ENCODE data around the gene LMLN. TPM values are rescaled to one million over a fixed set of nuclear protein-coding genes. Genes with fewer than 3 reads are reported as not detected.

The LMLN gene
- polyA plus RNA-seq, 1 of the 3 experiments (the other 2 are of a cell fraction): 7.4 TPM

DNA sequence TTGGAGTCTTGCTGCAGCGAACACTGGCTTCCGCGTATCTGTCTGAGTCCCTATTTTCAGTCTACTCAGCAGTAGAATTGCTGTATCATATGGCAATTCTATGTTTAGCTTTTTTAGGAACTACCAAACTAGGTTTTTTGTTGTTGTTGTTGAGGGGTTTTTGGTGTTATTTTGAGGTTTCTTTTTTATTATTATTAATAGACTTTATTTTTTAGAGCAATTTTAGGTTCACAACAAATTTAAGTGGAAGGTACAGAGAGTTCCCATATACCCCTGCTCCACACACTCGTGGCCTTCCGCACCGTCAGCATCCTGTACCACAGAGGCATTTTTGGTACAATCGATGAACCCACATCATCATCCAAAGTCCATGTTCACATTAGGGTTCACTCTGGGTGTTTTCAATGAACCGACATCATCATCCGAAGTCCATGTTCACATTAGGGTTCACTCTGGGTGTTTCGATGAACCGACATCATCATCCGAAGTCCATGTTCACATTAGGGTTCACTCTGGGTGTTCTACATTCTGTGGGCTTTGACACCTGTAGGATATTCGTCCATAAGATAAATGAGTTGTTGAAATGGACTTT is 67.9 kb downstream of the LMLN start:
- 94% methylated on average over 13 of the region's 13 CpGs for WGBS (ENCODE audit: low lambda C conversion rate)

DNA sequence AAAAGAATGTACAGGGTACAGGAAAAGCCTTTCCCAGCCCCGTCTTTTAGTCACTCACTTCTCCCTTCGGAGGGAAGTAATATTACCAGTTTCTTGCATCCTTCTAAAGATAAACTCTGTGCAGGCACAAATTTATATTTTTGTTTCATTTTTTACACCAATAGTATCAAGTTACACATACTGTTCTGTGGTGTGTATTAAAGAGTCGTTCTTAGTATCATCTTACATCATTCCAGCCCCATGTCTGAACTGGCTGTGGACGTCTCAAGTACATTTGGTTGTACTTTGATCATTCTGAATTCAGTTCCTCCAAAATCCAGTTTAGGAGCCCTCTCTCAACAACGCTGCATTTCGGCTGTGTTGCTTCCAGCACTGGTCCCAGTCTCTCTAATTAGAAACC is 68.7 kb downstream of the LMLN start:
- Histone ChIP-seq H4K20me1 (ENCODE audit: insufficient read depth) (no peaks in the 10 kb centered on the region), H3K9me3 (no peaks in the 10 kb centered on the region), H3K4me2 (no peak overlapping the region), H3K79me2 (ENCODE audit: insufficient read depth) (no peaks in the 10 kb centered on the region), H3K27ac (ENCODE audit: low read depth in 2 of 2, low read length in 1 of 2) (no peak overlapping the region), H3K9ac (no peak overlapping the region), H3F3A (replicated peaks; ENCODE audit: insufficient read depth) (no peaks in the 10 kb centered on the region), H3K4me3 (ENCODE audit: low read depth in 2 of 2, low read length in 1 of 2) (no peak overlapping the region), H3K36me3 (replicated peaks in 1 of 2; ENCODE audit: control insufficient read depth in 1 of 2, insufficient read depth in 2 of 2, low read length in 1 of 2) (peaks cover 0 to 3% of the 10 kb centered on the region in 2 experiments), H3K4me1 (ENCODE audit: control insufficient read depth in 1 of 2, insufficient read depth in 2 of 2, low read depth in 1 of 2, low read length in 1 of 2) (0 out of 4 replicates have a peak, but pooled peaks cover 0 to 3% of the 10 kb centered on the region in 2 experiments), H3K27me3 (ENCODE audit: insufficient read depth) (no peaks in the 10 kb centered on the region), H2AFZ (ENCODE audit: low read depth) (no peak overlapping the region), H3K9me2 (no peaks in the 10 kb centered on the region)
- ChIA-PET POLR2A (no interaction called here), CTCF (no interaction called here)
- DNase-seq: no peak
- TF ChIP-seq RCOR1 (IDR thresholded peaks at IDR 0.05; ENCODE audit: low read length) (no peak), FOSL2 (IDR thresholded peaks at IDR 0.05; ENCODE audit: borderline replicate concordance, low read depth) (no peak), ELF1 (IDR thresholded peaks at IDR 0.05) (no peak)
- TF ChIP-seq, protein P1, sequence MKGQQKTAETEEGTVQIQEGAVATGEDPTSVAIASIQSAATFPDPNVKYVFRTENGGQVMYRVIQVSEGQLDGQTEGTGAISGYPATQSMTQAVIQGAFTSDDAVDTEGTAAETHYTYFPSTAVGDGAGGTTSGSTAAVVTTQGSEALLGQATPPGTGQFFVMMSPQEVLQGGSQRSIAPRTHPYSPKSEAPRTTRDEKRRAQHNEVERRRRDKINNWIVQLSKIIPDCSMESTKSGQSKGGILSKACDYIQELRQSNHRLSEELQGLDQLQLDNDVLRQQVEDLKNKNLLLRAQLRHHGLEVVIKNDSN (IDR thresholded peaks at IDR 0.05; ENCODE audit: borderline replicate concordance, low read depth): no peak
- WGBS (ENCODE audit: low lambda C conversion rate): 75% methylated on average over 6 of the region's 6 CpGs

More for the DNA sequence above, 67.9 kb downstream of the LMLN start:
- H3K4me1 ChIP-seq (ENCODE audit: control insufficient read depth in 1 of 2, insufficient read depth in 2 of 2, low read depth in 1 of 2, low read length in 1 of 2): 0 out of 4 replicates have a peak, but pooled peaks cover 0 to 3% of the 10 kb centered on the region in 2 experiments
- no peaks in the 10 kb centered on the region for H3K79me2 ChIP-seq (ENCODE audit: insufficient read depth)
- H3K9me2 ChIP-seq: no peaks in the 10 kb centered on the region
- no peak overlapping the region for H3K9ac ChIP-seq
- H3F3A ChIP-seq (replicated peaks; ENCODE audit: insufficient read depth): no peaks in the 10 kb centered on the region
- no peaks in the 10 kb centered on the region for H3K9me3 ChIP-seq
- H4K20me1 ChIP-seq (ENCODE audit: insufficient read depth): no peaks in the 10 kb centered on the region
- H3K36me3 ChIP-seq (replicated peaks in 1 of 2; ENCODE audit: control insufficient read depth in 1 of 2, insufficient read depth in 2 of 2, low read length in 1 of 2): peaks cover 0 to 3% of the 10 kb centered on the region in 2 experiments
- no peak overlapping the region for H2AFZ ChIP-seq (ENCODE audit: low read depth)
- no peak overlapping the region for H3K4me3 ChIP-seq (ENCODE audit: low read depth in 2 of 2, low read length in 1 of 2)
- TF ChIP-seq TEAD4 (IDR thresholded peaks at IDR 0.05; ENCODE audit: borderline replicate concordance, insufficient read depth): no peak
- no peak for TF ChIP-seq GATA2 (CRISPR knock-in tag; IDR thresholded peaks at IDR 0.05)
- no peak for TF ChIP-seq SMC3 (IDR thresholded peaks at IDR 0.05; ENCODE audit: low read depth, low read length)
- no peak for TF ChIP-seq ELF1 (IDR thresholded peaks at IDR 0.05)
- TF ChIP-seq, protein P2, sequence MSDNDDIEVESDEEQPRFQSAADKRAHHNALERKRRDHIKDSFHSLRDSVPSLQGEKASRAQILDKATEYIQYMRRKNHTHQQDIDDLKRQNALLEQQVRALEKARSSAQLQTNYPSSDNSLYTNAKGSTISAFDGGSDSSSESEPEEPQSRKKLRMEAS (IDR thresholded peaks at IDR 0.05; ENCODE audit: low read depth): no peak
- TF ChIP-seq NRF1 (IDR thresholded peaks at IDR 0.05; ENCODE audit: low read depth, low read length): no peak
- TF ChIP-seq, protein P3, sequence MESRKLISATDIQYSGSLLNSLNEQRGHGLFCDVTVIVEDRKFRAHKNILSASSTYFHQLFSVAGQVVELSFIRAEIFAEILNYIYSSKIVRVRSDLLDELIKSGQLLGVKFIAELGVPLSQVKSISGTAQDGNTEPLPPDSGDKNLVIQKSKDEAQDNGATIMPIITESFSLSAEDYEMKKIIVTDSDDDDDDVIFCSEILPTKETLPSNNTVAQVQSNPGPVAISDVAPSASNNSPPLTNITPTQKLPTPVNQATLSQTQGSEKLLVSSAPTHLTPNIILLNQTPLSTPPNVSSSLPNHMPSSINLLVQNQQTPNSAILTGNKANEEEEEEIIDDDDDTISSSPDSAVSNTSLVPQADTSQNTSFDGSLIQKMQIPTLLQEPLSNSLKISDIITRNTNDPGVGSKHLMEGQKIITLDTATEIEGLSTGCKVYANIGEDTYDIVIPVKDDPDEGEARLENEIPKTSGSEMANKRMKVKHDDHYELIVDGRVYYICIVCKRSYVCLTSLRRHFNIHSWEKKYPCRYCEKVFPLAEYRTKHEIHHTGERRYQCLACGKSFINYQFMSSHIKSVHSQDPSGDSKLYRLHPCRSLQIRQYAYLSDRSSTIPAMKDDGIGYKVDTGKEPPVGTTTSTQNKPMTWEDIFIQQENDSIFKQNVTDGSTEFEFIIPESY (IDR thresholded peaks at IDR 0.05; ENCODE audit: borderline replicate concordance, low read depth): no peak
- TF ChIP-seq, protein P4, sequence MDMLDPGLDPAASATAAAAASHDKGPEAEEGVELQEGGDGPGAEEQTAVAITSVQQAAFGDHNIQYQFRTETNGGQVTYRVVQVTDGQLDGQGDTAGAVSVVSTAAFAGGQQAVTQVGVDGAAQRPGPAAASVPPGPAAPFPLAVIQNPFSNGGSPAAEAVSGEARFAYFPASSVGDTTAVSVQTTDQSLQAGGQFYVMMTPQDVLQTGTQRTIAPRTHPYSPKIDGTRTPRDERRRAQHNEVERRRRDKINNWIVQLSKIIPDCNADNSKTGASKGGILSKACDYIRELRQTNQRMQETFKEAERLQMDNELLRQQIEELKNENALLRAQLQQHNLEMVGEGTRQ (IDR thresholded peaks at IDR 0.05; ENCODE audit: borderline replicate concordance, low read depth, low read length): no peak
- TF ChIP-seq FOXJ3 (CRISPR knock-in tag; IDR thresholded peaks at IDR 0.05): no peak
- no peak for TF ChIP-seq MEF2A (IDR thresholded peaks at IDR 0.05; ENCODE audit: borderline replicate concordance, low read depth)
- no peak for TF ChIP-seq SIN3A (IDR thresholded peaks at IDR 0.05; ENCODE audit: borderline replicate concordance, low read depth, low read length)
- no peak overlapping the region for H3K27ac ChIP-seq (ENCODE audit: low read depth in 2 of 2, low read length in 1 of 2)
- no peak overlapping the region for H3K4me2 ChIP-seq
- CTCF ChIA-PET: no interaction called here
- POLR2A ChIA-PET: no interaction called here
- H3K27me3 ChIP-seq (ENCODE audit: insufficient read depth): no peaks in the 10 kb centered on the region
- no peak for DNase-seq

Data from SK-N-SH (cell line).